HG03060 (cell line): ENCODE results near the gene NDUFS8.

Experiments used
- ATAC-seq: cut with Tn5 transposase; IDR thresholded peaks from one replicate; pipeline ENCODE4 v1.9.1; 2021; ENCODE audit warnings: low read depth, moderate number of reproducible peaks; ENCODE audit not compliant: unreplicated experiment

The NDUFS8 gene

DNA sequence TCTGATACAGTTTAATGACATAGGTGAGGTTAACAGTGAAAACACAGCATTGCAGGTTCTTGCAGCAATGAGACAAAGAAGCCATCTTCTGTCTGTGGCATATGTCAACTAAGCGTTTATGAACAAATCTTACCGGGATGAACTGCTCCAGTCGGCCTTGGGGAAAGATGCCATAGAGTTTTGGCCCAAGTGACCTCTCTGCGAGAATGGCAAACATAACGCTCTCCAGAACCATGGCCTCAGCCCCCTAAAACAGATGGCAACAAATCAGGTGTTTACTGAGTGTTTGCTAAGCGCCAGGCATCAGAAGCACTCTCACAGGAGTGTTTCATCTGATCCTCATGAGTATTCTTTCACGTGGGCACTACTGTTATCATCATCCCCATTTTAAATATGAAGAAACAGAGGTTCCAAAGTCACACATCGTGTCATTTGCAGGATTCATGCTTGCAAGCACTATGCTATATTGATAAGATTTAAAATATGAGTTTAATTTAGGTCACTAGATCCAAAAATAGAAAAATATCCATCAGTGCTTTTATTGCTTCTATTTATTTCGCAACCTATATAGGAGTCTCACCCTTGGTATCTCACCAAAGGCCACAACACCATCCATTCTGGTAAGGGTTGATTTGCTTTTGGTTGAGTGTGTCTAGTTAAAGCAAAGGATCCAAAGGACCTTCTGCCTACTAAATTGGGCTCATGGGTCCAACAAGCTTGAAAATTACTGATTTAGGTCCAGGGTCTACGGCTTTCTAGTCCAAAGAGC is 44.3 kb downstream of the NDUFS8 start:
- ATAC-seq = no peak

DNA sequence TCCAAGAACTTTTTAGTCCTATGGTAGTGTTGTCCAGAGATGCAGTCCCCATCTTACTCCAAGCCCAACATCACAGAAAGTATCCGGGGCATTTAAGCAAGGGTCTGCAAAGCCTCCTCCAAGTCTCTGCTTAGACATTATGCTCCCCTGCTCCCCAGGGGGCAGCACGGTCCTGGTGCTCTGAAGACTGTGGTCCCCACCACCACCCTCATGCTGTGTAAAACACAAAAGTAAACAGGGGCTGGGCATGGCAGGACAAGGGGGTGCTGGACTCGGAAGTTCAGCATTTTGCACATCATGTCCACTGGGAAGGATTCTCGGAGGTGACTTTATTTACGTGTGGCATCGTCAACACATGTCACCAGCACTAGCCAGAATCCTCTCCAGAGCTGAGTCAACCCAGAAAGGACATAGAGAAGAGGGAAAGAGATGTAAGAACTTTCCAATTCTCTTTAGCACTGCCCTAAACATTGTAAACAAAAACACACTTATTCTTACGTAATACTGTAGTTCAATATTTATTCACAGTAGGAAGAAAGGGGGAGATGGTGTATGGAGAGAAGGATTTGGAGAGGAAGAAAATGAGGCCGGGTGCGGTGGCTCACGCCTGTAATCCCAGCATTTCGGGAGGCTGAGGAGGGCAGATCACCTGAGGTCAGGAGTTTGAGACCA is 46.0 kb downstream of the NDUFS8 start:
- no peak for ATAC-seq

DNA sequence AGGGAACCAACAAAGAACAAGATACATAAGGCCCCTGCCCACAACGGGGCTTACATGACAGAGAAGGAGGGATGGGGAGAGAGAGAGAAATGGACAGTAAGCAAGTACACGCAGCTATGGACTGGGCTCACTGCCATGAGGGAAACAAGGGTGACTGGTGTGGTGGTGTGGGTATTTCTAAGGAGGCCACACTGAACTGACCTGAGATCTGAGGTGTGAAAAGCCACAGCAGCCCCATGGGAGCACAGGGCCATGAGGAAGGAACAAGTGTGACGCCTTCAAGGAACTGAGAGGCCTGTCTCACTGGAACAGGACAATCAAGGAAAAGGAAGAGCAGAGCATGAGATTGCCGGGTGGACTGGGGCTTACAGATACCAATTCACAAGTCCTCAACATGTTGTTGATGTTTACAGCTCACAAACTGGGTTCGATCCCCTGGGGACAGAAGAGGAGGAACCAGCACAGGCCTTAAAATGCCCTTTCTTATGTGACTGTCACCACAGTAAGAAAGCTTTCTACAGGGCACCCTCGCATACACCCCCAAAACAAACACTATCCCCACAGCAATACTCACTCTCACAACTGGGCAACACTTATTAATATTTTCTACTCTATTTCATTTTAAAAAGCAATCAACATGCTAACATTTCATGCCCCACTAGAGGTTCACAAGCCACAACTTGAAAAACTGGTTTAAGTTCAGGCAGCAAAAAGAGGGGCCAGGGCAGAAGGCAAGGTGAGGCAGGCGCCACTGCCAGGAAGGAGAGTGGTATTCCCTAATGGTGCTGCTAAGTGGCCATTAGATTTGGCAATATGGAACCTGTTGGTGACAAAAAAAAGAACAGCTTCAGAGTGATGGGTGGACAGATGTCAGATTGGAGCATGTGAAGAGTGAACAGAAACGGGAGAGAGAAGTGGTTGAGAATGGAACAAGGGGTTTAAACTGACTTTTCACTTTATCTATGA is 47.4 kb downstream of the NDUFS8 start:
- ATAC-seq = no peak

DNA sequence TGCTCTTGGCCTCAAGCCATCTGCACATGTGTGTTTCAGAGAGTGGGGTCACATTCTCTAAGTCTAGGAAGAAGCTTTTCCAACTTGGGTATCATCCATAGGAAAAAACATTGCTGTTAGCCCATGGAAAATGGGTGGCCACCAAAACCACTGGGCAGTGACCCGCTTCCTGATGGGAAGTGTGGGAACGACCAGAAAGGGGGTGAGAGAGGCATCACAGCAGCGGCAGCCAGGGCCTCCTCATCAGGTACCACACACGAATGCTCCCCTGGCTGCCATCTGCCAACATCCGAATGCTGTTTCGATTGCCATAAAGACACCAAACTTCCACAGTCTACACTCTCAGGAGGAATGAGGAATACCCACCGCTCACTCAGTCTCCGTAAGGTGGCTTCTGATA is 50.4 kb downstream of the NDUFS8 start:
- ATAC-seq = no peak

DNA sequence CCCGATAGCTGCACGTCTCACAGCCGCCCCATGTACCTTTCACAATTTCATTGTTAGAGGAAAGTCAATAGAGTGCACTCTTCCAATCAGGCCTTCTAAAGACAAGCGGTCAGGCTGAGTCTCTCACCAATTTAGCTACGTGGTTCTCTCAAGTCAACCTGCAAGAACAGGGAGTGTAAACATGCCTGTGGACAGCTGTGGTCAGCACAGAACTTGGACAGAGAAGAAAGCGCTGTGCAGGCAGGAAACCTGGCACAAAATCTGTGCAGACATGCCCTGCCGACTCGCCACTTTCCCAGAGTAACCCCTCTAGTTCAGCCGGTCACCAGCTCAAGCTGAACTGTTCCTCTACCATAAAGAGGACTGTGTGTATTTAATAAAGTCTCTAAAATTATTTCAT is 51.2 kb downstream of the NDUFS8 start:
- ATAC-seq = no peak

DNA sequence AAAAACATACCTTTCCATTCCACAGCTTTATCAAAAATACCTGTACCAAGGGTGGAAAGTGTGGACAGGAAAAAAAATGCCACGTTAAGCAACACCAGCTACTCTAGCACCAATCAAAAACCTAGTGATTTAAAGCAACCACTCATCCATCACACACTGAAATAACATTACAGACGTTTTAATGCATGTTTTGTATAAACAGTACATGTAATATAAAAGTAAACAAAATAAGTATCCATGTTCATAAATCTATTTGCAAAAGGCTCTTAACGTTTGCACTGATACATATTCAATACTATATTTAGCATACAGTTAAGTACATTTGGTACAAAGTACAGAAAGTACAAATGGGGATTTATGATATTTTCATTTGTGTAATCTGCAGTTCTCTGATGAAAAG is 52.0 kb downstream of the NDUFS8 start:
- no peak for ATAC-seq

DNA sequence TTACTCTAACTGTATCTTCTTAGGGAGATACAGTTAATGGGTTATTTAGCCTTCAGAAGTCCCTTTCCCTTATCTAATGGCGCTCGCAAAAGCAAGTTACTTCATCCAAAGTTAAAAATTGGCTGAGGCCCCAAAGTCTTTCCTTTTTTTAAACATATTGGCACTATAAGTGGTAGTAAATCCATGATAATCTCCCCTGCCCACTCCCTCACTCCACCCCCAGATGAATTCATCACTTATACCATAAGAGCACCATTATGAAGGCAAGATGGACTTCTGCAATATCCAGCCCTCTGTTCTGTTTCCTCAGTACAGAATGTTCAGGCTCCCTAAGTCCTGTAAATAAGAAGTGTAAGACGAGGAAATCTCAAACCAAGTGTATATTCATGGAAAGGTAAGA is 53.0 kb downstream of the NDUFS8 start:
- no peak for ATAC-seq
